Keratinocyte (primary cell): ENCODE measurements around the gene PNPLA7. TPM values are rescaled to one million over a fixed set of nuclear protein-coding genes. Genes with fewer than 3 reads are reported as not detected.
"Not testable (repeated sequence)": the region's sequence is repeated elsewhere in the genome, so short reads cannot be mapped to it uniquely, and the experiment has no call there.

ENCODE experiments used
- DNase-seq: peaks from one replicate; pipeline ENCODE4 v3.0.0-alpha.2; 2011; ENCODE audit warnings: low read depth, missing footprints, low spot score
- FAIRE-seq: peaks from 2 replicates; lab custom pipeline; 2011; peaks lifted over from hg19 to GRCh38; lab: Jason Lieb, UNC
- H2AFZ ChIP-seq: 2 replicates; pipeline ENCODE4 v1.6.0; 2012; ENCODE audit warnings: low read length, control low read depth, inconsistent platforms; ENCODE audit not compliant: control insufficient read depth
- H3K27ac ChIP-seq: 2 replicates; pipeline ENCODE4 v1.5.1; 2011; ENCODE audit warnings: low read length; ENCODE audit not compliant: control insufficient read depth, insufficient read depth
- H3K27me3 ChIP-seq: 3 replicates; pipeline ENCODE4 v1.6.0; 2011; ENCODE audit warnings: low read length; ENCODE audit not compliant: control insufficient read depth, insufficient read depth; ENCODE audit errors: extremely low read depth
- H3K36me3 ChIP-seq, 2 experiments: 2 replicates in 1 of 2; 3 replicates in 1 of 2; pipeline ENCODE4 v1.5.1; 2011; ENCODE audit warnings: low read length in 2 of 2, mild to moderate bottlenecking in 1 of 2; ENCODE audit not compliant: control insufficient read depth in 2 of 2, insufficient read depth in 2 of 2; ENCODE audit errors: extremely low read depth in 1 of 2
- H3K4me1 ChIP-seq: 3 replicates; pipeline ENCODE4 v1.5.1; 2011; ENCODE audit warnings: low read length; ENCODE audit not compliant: control insufficient read depth, insufficient read depth; ENCODE audit errors: extremely low read depth
- H3K4me2 ChIP-seq: 3 replicates; pipeline ENCODE4 v1.6.0; 2011; ENCODE audit warnings: low read depth, low read length; ENCODE audit not compliant: control insufficient read depth, insufficient read depth; ENCODE audit errors: extremely low read depth
- H3K4me3 ChIP-seq, 3 experiments: fragments of 200-600 bp in 1 of 3; sonication (generic) in 1 of 3; 2 replicates in 2 of 3; 3 replicates in 1 of 3; pipeline ENCODE4 v1.5.1; 2011 to 2016; ENCODE audit warnings: low read length in 3 of 3, mild to moderate bottlenecking in 3 of 3, control low read depth in 2 of 3, inconsistent platforms in 1 of 3, low read depth in 1 of 3, mixed read lengths in 1 of 3, mixed run types in 1 of 3, moderate library complexity in 1 of 3; ENCODE audit not compliant: control insufficient read depth in 2 of 3, insufficient read depth in 2 of 3; ENCODE audit errors: extremely low read depth in 1 of 3
- H3K79me2 ChIP-seq: 2 replicates; pipeline ENCODE4 v1.6.0; 2012; ENCODE audit warnings: low read length; ENCODE audit not compliant: control insufficient read depth, insufficient read depth
- H3K9ac ChIP-seq: 3 replicates; pipeline ENCODE4 v1.6.0; 2011; ENCODE audit warnings: low read length; ENCODE audit not compliant: control insufficient read depth, insufficient read depth; ENCODE audit errors: extremely low read depth
- H3K9me1 ChIP-seq: 3 replicates; pipeline ENCODE4 v1.6.0; 2011; ENCODE audit warnings: low read length; ENCODE audit not compliant: control insufficient read depth, insufficient read depth; ENCODE audit errors: extremely low read depth
- H3K9me3 ChIP-seq: 2 replicates; pipeline ENCODE4 v1.5.1; 2012; ENCODE audit warnings: low read depth, low read length; ENCODE audit not compliant: control insufficient read depth
- H4K20me1 ChIP-seq: 3 replicates; pipeline ENCODE4 v1.6.0; 2011; ENCODE audit warnings: low read length; ENCODE audit not compliant: control insufficient read depth, insufficient read depth; ENCODE audit errors: extremely low read depth
- CTCF ChIP-seq, 3 experiments: IDR thresholded peaks in 1 of 3; conservative IDR thresholded peaks in 1 of 3; optimal IDR thresholded peaks in 1 of 3; 2 replicates in 2 of 3; 3 replicates in 1 of 3; pipeline versions ENCODE3 to v1.5.1; 2011; ENCODE audit warnings: low read length in 3 of 3, mild to moderate bottlenecking in 3 of 3, moderate library complexity in 2 of 3, control low read depth in 1 of 3, inconsistent platforms in 1 of 3; ENCODE audit not compliant: insufficient read depth in 2 of 3; ENCODE audit errors: extremely low read depth in 1 of 3
- EZH2 ChIP-seq: IDR thresholded peaks from one replicate; pipeline ENCODE4 v1.6.1; 2012; ENCODE audit warnings: inconsistent platforms, mild to moderate bottlenecking, low read length, moderate library complexity
- dilution Hi-C: fragments of 300-500 bp; cut with MboI; formaldehyde crosslinking; loops from one replicate; pipeline ENCODE4 v1.7.0; 2020; ENCODE audit warnings: low sequenced_read_pairs; ENCODE audit not compliant: extremely low pct_ligation_motif_present
- polyA minus RNA-seq, 3 experiments: library from RNA; depleted of rRNA, polyadenylated mRNA; stranded (reverse); fragments of >200 nt; gene quantifications; 1 replicate in 1 of 3; 2 replicates in 1 of 3; 3 replicates in 1 of 3; pipeline ENCODE4 v1.2.3, GENCODE V29; 2011
- polyA plus RNA-seq, 5 experiments: library from polyadenylated mRNA; depleted of rRNA in 3 of 5; stranded (reverse) in 3 of 5; stranded (forward) in 1 of 5; unstranded in 1 of 5; fragments of >200 nt; gene quantifications; 1 replicate in 1 of 5; 2 replicates in 3 of 5; 3 replicates in 1 of 5; pipeline versions ENCODE4 v1.2.1 to v1.2.3, GENCODE V29; 2011 to 2012; ENCODE audit warnings: missing spikeins in 2 of 5, low read depth in 1 of 5, low replicate concordance in 1 of 5

The PNPLA7 gene
- polyA plus RNA-seq: 0.17 to 0.34 TPM (median 0.18 TPM) in 3 replicates
- 1.2 TPM for polyA plus RNA-seq (2011; ENCODE audit: low read depth)
- polyA plus RNA-seq (2011; cell fraction: cytosol; rRNA removed): 0.12 and 0.14 TPM in 2 replicates
- polyA plus RNA-seq (2011; cell fraction: nucleus; rRNA removed): 2.3 and 3.4 TPM in 2 replicates
- polyA plus RNA-seq (2012; ENCODE audit: low replicate concordance): 0.32 and 1.1 TPM in 2 replicates
- 0.19 to 0.49 TPM in 2 of 3 replicates, not detected in the other for polyA minus RNA-seq
- polyA minus RNA-seq (2011; cell fraction: cytosol; rRNA and poly(A)+ RNA removed): not detected
- 0.74 and 1.4 TPM in 2 replicates for polyA minus RNA-seq (2011; cell fraction: nucleus; rRNA and poly(A)+ RNA removed)

- H3K79me2 ChIP-seq: peaks cover 13% of the 10 kb centered on the region
- H3K9me3 ChIP-seq: no peaks in the 10 kb centered on the region
- H3K4me3 ChIP-seq: peak within 1 kb of the TSS; percentile 59 to 65 (median 61)
- peaks cover 6% of the 10 kb centered on the region for H3K9me1 ChIP-seq
- H3K36me3 ChIP-seq: peaks cover 5 to 6% of the 10 kb centered on the region in 2 experiments
- FAIRE-seq (peak; percentile 53), DNase-seq (no peak)
- H3K9ac ChIP-seq: peak within 1 kb of the TSS; percentile 54
- H4K20me1 ChIP-seq: peaks cover 2% of the 10 kb centered on the region
- no peaks in the 10 kb centered on the region for H3K27me3 ChIP-seq
- dilution Hi-C loops: no loop called here
- peak within 1 kb of the TSS; percentile 74 for H3K4me2 ChIP-seq
- TF ChIP-seq EZH2 (no peak), CTCF (optimal IDR thresholded peaks at IDR 0.05 in 1 of 3, IDR thresholded peaks at IDR 0.05 in 1 of 3, conservative IDR thresholded peaks at IDR 0.05 in 1 of 3; ENCODE audit: extremely low read depth in 1 of 3, insufficient read depth in 2 of 3, low read length in 3 of 3) (no peak)
- H3K27ac ChIP-seq: peak within 1 kb of the TSS; percentile 26
- H2AFZ ChIP-seq: peak within 1 kb of the TSS; percentile 70
- H3K4me1 ChIP-seq: peaks cover 6% of the 10 kb centered on the region
These were observed at the start of gene PNPLA7 for GRCh38 chr9:137550231-137550621. Gene PNPLA7 (minus strand): TSS chr9:137550402. CDS start chr9:137550197, 205 bp downstream.

GRCh38 chr9:137598943-137599342 lies 48.7 kb upstream of the PNPLA7 start:
- Histone ChIP-seq H4K20me1 (no peaks in the 10 kb centered on the region), H3K79me2 (no peaks in the 10 kb centered on the region), H3K9ac (no peak overlapping the region), H3K4me2 (no peak overlapping the region), H3K36me3 (no peaks in the 10 kb centered on the region), H3K27me3 (no peaks in the 10 kb centered on the region), H3K4me3 (no peak overlapping the region), H3K9me3 (no peaks in the 10 kb centered on the region), H3K4me1 (peaks cover 1% of the 10 kb centered on the region), H3K9me1 (no peaks in the 10 kb centered on the region), H2AFZ (no peak overlapping the region), H3K27ac (no peak overlapping the region)
- dilution Hi-C loops: no loop called here
- TF ChIP-seq EZH2 (no peak), CTCF (optimal IDR thresholded peaks at IDR 0.05 in 1 of 3, IDR thresholded peaks at IDR 0.05 in 1 of 3, conservative IDR thresholded peaks at IDR 0.05 in 1 of 3; ENCODE audit: extremely low read depth in 1 of 3, insufficient read depth in 2 of 3, low read length in 3 of 3) (no peak)
- DNase-seq: no peak
- no peak for FAIRE-seq

GRCh38 chr9:137596577-137596976 lies 46.4 kb upstream of the PNPLA7 start:
- dilution Hi-C loops, H3K9me1 ChIP-seq, H4K20me1 ChIP-seq, H3K4me2 ChIP-seq, H3K27me3 ChIP-seq, DNase-seq, H3K4me3 ChIP-seq, H3K9ac ChIP-seq, H2AFZ ChIP-seq, H3K79me2 ChIP-seq, FAIRE-seq, H3K36me3 ChIP-seq, H3K9me3 ChIP-seq, H3K4me1 ChIP-seq, H3K27ac ChIP-seq: not testable (repeated sequence)
